HUDEP-2 (cell line): ENCODE results near the gene NARS2.

ENCODE experiments used
- DNase-seq, 76 experiments: peaks; one replicate each; lab custom pipeline; 2025; ENCODE audit not compliant: unreplicated experiment in 76 of 76; lab: John Stamatoyannopoulos, UW

Gene NARS2

DNA sequence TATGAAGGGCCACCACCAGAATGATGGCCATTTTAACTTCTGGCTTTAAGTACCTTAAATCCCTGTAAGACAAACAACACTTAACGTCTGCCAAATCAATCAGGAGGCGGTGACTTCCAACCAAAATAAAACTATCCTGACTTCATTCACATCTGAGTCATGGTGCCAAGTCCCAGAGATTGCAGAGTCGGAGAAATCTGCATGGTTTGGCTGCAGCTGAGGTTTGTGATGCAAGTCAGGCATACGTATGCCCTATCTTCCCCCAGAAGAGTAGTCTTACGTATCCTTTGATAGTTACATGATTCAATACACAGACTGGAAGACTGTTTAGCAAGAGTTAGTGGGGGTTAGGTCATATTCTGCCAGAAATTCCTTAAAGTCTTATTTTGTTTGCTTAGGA, 155.3 kb downstream of the NARS2 start:
- DNase-seq = no peak

GRCh38 chr11:78418584-78419211, 156.0 kb downstream of the NARS2 start:
- no peak for DNase-seq

DNA sequence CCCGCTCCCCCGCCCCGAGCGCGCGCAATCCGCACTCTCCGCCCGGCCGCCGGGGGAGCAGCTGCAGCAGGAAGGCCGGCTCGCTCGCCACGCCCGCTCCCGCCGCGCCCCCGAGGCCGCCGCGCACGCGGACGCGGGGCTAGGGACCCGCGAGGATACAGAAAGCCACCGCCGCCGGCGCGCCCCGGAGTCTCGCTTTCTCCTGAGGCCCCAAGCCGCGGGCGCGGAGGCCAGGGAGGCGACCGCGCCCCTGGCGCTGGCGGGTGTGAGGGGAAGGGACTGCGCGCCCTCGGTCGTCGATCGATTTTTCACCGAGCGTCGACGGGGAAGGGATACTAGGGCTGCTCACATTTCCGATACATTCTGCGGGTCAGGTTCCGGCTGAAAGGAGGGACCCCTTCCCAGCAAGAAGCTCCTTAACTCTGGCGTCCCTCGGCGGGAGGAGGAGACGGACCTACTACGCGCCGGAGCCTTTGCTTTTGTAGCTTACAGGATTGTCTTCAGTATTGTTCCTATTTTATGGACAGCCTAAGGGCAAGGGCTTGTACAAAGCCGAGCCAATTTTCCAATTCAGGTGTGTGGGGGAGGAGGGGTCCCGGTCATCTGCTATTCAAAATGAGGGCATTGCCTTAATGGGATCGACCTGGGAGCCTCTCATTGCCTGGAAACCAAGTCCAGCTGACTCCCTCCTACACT, 156.6 kb downstream of the NARS2 start:
- peak in 63 of 76 experiments; percentile 6 to 84 (median 61) for DNase-seq

DNA sequence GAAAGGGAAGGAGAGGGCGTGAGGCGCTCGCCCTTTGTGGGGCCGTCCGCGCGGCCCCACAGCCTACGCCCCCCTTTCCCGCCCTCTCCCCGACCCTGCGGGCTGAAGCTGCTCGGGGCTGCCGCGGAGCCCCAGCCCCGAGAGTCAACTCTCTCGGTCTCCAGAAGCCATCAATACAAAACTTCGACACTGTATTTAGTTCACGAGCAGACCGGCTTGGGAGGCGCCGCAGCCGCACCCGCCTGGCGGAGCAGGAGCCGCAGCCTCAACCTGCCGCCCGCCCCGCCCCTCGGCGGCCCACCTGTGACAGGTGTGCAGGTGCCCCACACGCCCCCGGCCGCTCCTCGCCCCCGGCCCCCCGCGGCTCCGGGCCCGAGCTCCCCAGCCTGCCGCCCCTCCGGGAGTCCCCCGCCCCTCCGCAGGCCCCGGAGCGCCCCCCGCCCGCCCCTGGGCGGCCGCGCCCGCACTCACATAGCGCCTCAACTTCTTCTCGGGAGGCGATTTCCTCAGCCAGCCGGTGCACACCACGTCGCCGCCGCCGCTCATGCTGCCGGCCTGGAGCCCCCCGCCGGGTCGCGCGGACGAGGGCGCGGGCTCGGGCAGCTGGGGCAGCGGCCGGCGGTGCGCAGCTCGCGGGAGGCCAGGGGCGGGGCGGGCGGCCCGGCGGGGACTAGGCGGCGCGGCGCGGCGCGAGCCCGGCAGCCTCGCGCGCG, 157.3 kb downstream of the NARS2 start, which contains the start of gene GAB2:
Gene GAB2, minus strand, starts transcription at position 646 of the 713 bp plus-strand sequence. Its CDS starts 100 bp downstream, at position 546.
- peak in 2 of 76 experiments; percentile 33 to 37 for DNase-seq

DNA sequence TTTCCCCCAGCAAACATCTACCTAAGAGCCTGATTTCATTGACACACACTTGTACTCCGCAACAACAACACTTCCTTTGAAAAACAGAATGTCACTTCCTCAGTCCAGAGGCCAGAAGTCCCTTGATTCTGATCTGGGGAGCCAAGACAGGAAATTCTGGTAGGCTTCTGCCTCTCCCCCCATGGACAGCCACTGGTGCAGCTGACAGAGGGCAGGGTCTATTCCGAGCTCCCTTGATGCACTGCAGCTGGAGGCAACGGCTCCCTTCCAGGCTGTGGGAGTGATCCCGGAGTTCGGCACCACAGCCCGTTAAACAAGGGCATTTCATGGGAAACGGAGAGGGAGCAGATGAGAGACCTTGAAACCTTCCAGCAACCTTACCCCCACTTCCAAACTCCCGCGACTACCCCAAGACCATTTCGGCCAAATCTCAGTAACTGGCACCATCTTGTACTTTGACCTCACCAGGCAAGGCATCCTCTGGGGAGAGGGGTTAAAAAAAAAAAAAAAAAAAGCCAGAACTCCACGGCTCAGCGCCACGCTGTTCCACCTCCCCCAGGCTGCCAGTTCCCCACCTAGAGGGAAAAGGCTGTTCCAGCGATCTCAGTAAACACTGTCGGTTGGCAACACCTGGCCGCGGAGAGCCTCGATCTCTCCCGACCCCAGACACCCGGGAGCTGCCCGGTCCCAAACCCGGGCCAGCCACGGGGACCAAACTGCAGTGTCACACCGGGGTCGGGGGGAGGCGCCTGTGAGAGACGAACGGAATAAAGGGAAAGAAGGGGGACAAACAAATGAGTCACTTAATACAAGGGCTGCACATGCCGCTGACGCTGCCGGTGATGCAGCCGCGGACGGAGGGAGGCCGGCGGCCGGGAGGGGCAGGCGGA, 158.1 kb downstream of the NARS2 start:
- peak in 73 of 76 experiments; percentile 21 to 88 (median 71) for DNase-seq

DNA sequence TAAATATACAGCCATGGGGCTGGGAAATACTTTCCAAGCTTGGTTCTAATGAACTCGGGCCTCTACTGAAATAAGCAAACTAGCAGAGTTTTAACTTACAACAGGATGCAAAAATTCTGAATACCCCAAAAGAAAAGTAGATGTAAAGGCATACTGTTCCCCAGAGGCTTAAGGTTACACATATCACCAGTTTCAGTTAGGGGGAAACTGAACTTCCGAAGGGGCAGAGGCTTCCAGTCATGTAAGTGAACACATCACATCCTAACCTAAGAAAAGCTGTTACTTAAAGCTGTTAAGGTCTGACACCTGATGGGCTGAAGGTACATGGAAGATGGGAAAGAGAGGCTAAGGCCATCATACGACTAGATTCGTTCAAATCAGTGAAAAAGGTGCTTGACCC, 159.3 kb downstream of the NARS2 start:
- DNase-seq = no peak

DNA sequence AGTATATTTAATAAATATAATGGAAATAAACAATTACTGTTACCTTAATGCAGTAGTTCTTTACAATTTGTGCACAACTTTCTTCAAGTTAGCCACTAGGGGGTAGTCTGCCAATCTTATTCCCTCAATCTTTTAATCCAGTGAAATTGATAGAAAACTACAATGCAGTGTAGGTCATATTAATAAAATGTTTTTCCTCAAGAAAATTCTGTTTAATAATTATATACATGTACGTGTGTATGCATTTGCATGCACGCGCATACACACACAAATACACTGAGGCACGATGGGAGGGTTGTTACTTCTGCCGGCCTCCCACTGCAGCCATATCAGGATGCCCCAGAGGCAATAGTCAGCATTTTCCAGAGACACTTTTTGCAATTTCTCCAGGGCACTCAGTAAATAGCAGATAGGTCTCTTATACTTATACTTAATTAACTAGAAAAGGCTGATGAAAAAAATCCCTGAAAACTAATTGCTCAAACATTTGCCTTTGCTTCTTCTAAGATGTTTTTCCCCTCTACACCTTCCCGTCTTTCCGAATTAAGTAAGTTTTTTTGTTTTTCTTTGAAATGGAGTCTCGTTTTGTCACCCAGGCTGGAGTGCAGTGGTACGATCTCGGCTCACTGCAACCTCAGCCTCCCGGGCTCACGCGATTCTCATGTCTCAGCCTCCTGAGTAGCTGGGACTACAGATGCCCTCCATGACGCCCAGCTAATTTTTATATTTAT, 160.2 kb downstream of the NARS2 start:
- DNase-seq = peak in 1 of 76 experiments; percentile 10

DNA sequence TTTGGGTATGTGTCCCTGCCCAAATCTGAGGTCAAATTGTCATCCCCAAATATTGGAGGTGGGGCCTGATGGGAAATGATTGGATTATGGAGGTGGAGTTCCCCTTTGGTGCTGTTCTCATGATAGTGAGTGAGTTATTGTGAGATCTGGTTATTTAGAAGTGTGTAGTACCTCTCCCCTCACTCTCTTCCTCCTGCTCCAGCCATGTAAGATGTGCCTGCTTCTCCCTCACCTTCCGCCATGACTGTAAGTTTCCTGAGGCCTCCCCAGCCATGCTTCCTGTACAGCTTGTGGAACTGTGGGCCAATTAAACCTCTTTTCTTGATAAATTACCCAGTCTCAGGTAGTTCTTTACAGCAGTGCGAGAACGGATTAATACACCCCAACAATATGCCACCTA, 166.0 kb downstream of the NARS2 start:
- DNase-seq = no peak

GRCh38 chr11:78406568-78407196, 168.0 kb downstream of the NARS2 start:
- DNase-seq = peak in 6 of 76 experiments; percentile 12 to 45 (median 42)

DNA sequence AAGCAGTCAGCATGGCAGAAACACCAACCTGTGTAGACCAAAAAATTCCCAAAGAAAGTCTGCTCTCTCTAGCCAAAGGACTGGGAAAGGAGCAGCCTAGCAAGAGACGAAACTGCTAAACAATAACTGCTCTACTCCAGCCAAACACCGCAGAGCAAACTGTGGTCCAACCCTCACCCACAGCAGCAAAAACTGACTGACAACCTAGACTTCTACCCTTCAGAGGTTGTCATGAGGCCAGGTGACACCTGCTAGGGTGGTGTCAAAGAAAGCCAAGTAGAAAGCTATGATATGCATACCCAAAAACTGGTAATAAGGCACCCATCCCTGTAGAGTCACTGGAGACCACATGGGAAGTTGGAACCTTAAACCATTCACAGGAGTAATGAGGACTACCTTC, 168.9 kb downstream of the NARS2 start:
- DNase-seq = no peak

GRCh38 chr11:78403781-78404180, 170.9 kb downstream of the NARS2 start:
- no peak for DNase-seq

- no peak for DNase-seq
Measured at GRCh38 chr11:78402847-78403246, 171.8 kb downstream of the NARS2 start.

- no peak for DNase-seq
Measured at GRCh38 chr11:78400702-78401101, 174.0 kb downstream of the NARS2 start.

- no peak for DNase-seq
Measured at GRCh38 chr11:78400116-78400515, 174.5 kb downstream of the NARS2 start.

DNA sequence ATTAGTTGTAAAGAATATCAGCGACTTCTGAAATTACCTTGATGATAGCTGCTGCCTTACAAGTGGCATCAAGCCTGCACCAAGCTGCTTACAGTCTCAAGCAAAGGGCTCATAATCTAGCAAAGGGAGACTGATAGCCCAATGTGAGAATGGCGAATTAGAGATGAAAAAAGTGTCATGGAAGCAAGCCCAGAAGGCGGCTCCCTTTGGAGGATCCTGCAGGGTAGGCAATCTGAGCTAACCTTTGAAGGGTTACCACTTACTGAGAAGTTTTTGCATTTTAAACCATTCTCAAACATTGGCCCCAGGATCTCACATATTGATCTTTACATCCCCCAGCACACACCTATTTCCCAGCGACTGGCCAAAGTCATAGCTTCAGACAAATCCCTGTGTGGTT, 175.5 kb downstream of the NARS2 start:
- DNase-seq = no peak

- DNase-seq = no peak
Measured at GRCh38 chr11:78398715-78399114, 175.9 kb downstream of the NARS2 start.

GRCh38 chr11:78397398-78397797, 177.3 kb downstream of the NARS2 start:
- DNase-seq = no peak

DNA sequence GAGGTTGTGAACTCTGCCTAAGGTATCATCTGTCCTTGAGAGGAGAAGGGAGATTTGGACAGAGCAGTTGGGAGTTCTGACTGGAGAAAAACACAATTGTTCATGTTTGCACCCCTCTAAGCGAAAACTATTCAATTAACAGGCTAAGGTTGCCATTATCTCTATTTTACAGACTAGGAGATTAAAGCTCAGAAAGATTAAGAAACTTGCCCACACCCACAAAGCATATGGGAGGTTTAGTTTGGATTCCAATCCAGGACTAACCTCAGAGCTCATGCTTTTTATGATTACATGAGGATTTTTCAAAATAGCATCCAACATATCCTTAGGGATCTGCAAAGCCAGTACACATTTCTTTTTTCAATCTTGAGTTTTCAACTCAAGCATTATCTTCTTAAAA, 179.1 kb downstream of the NARS2 start:
- DNase-seq = peak in 4 of 76 experiments; percentile 10 to 40 (median 16)

- DNase-seq = peak in 4 of 76 experiments; percentile 20 to 38 (median 24)
Measured at GRCh38 chr11:78392854-78393253, 181.8 kb downstream of the NARS2 start.
